HG03064 (cell line): ENCODE data around the gene TEX261.
"Not testable (repeated sequence)": the region's sequence is repeated elsewhere in the genome, so short reads cannot be mapped to it uniquely, and the experiment has no call there.

ENCODE experiments used
- ATAC-seq: cut with Tn5 transposase; IDR thresholded peaks from one replicate; pipeline ENCODE4 v1.9.1; 2021; ENCODE audit warnings: low read depth; ENCODE audit not compliant: unreplicated experiment

The TEX261 gene

DNA sequence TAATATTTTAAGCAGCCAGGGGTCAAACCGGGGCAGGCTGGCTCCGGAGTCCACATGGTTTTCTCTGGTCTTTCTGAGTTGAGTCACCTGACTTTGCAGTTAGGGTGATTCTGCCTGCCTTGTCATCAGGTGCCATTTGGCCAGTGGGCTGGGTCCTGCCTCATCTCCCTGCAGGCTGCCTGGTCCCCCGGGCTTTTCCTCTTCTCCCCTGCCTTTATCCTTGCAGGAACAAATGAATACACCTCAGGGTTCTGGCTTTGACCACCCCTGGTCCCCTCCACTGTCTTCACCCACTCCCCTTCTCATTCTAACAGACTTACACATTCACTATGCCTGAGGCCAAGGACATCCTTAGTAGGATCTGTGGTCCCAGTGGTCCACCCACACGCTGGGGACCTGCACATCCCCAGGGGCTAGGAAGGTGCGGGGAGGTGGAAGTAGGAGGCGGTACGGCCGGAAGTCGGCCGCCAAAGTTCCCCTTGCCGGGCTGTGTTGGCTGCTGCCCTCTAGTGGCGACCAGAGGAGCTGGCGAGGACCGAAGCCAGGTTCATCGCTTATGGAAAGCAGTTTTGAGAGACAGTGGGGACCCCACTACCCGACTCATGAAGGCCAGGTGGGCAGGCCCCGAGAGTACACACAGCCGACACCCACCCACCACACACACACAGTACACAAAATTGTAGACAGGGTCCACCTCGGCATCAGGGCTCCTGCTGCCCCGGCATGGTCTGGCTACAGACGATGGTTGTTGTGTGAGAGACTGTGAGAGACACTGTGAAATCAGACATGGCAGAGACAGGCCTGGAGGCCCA is 6.3 kb upstream of the TEX261 start:
- peak; percentile 87 for ATAC-seq

DNA sequence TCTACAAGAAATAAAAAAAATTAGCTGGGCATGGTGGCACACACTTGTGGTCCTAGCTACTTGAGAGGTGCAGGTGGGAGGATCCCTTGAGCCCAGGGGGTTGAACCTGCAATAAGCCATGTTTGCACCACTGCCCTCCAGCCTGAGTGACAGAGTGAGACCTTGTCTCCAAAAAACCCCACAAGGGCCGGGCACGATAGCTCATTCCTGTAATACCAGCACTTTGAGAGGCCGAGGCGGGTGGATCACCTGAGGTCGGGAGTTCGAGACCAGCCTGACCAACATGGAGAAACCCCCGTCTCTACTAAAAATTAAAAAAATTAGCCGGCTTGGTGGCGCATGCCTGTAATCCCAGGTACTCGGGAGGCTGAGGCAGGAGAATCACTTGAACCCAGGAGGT is 5.3 kb upstream of the TEX261 start:
- not testable (repeated sequence) for ATAC-seq

DNA sequence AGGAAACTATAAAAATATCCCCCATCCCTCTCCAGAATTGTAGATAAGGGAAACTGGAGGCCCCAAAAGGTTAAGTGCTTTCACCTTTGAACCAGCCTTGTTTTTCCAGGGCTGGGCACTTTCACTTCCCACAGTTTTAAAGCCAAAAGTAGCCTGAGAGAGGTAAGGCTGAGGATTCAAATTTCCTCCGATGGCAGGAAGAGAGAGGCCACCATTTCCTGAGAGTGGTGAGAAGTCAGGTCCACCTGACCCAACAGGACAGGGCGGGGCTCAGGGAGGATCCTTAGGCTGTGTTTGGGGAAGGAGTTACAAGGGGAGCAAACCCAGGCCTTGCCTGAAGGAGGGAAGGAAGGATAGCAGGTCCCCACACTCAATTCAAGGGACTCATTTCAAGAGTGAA is 4.7 kb upstream of the TEX261 start:
- ATAC-seq: no peak

DNA sequence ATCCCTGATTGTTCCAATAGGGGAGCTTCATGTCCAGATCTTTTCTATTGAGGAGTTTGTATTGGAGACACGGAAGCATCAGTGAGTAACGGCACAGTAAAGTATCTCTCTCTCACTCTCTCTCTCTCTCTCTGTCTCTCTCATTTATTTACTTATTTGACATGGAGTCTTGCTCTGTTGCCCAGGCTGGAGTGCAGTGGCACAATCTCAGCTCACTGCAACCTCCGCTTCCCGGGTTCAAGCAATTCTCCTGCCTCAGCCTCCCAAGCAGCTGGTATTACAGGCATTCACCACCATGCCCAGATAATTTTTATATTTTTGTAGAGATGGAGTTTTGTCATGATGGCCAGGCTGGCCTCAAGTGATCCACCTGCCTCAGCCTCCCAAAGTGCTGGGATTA is 4.2 kb upstream of the TEX261 start:
- not testable (repeated sequence) for ATAC-seq

DNA sequence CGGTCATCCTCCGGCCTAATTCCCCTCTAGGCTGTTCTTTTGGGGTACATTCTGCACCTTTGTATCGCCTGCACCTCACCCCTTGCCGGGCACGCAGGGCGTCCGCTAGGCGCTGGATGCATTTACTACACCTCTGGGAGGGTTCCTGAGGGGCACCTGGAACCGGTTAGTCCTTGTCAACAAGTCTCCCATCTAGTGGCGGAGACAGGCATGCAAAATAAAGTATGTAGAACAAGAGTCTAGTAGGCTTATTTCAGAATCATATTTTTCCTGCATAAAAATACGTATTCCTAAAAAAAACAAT is 705 bp upstream of the TEX261 start:
- peak; percentile 38 for ATAC-seq

DNA sequence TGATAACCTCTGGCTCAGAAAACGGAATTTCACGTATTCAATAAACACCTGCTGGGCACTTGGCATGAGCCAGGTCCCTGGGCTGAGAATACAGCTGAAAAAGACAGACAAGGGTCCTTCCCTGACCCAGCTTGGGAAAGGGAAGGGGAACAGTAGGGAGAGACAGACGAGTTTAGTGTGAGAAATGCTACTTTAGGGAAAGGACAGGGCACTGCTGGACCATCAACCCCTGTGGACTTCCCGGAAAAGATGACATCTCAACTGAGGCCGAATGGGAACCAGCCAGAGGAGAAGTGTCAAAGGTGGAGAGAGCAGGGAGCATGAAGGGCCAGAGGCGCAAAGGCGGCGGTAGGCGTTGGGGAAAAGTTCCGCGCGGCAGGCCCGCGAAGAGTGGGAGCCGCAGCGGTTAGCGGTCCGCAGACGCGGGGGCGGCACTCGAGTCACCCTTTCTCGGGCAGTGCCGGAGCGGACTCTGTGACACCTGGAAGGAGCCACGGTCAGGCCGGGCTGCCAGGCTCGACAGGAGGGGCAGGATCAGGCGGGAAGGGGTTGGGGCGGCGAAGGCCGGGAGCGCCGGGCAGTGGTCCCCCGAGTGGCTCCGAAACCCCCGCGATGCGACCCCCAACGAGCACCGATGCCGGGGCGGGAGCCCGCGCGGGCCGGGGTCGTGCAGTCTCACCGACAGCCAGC is 519 bp downstream of the TEX261 start:
- peak; percentile 25 for ATAC-seq

DNA sequence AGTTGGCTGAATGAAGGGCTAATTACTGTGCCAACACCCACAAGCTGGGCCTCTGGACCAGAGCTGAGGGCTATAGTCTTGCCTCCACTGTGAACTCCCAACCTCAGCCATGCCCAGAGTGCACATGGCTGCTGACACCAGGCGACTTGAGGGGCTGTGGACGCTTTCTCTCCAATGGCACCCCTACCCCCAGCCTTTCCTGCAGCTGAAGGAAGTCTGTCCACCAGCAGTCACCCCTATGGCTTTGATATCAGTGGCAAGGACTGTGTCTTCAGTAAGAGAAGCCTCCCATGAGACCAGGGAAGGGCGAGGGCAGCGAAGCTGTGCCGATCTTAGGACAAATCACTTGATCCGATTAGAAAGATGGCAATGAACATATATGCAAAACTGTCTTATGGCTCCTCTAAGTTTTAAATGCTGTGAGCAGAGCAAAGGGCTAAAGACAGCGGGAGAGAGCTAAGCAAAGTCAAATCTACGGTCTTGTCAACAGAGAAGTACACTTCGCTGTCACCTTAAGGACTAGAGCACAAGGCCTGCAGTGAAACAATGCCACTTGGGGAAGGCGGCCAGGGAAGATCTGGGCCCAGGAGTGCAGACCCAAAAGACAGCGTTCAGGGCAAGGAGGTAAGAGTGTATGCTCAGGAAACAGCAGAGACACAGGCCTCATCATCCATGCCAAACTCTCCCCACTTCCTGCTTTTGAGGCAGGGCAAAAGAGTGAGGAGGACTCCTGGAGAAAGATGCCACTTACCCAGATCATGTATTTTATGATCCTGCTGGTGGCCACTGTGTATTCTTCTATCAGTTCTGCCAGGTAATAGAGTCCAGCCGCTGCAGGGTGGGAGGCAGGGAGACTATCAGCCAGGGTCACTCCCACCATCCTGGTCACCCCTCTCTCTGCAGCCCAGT is 1.5 kb downstream of the TEX261 start:
- no peak for ATAC-seq

DNA sequence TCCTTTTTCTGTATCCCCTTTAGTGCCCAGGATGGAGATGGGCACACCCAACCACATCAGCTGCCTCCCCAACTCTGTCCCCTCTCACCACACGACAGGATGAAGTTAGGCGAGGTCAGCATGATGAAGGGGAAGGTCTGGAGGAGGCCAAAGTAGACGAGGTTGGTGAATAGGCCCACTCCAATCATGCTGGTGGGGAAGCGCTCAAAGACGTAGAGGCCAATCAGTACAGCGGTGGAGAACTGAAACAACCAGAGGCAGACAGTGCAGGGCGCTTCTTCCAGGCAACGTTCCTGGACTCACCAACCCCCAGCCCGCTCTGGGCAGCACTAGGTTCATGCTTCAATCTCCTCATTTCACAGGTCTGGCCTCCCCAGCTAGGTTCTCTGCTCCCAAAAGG is 2.9 kb downstream of the TEX261 start:
- no peak for ATAC-seq

DNA sequence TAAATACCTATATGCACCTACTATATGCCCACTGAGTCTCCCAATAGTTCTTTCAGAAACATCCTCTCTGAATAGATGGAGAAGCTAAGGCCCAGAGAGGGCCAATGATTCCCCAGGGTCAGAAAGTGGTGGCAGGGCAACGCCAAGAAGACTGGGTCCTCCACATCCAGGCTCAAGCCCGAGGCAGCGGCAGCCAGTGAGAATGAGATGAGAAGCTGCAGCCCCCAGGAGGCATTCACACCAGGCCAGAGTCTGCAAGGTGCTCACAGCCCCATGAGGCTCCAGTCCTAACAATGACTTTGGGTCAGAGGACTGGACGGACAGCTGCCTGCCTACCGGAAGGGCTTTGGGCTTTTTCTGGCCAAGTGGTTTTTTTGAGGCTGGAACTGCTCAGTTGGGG is 3.5 kb downstream of the TEX261 start:
- ATAC-seq: no peak

DNA sequence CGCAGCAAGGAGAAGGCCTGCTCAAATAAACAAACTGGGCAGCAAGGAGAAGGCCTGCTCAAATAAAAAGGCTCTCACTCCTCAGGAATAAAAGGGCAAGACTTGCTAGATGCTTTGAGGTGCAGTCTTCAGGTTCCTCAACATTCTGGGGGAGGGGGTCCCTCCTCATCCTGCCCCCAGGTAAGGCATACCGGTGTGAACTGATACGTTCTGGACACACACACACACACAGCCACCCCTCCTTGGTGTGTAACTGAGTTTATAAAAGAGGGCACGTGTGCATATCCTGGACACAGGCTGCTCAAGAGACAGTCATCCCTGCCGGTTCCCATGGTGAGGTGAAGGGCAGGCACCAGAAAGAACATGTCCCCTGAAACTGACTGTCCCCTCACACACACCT is 4.5 kb downstream of the TEX261 start:
- ATAC-seq: no peak

DNA sequence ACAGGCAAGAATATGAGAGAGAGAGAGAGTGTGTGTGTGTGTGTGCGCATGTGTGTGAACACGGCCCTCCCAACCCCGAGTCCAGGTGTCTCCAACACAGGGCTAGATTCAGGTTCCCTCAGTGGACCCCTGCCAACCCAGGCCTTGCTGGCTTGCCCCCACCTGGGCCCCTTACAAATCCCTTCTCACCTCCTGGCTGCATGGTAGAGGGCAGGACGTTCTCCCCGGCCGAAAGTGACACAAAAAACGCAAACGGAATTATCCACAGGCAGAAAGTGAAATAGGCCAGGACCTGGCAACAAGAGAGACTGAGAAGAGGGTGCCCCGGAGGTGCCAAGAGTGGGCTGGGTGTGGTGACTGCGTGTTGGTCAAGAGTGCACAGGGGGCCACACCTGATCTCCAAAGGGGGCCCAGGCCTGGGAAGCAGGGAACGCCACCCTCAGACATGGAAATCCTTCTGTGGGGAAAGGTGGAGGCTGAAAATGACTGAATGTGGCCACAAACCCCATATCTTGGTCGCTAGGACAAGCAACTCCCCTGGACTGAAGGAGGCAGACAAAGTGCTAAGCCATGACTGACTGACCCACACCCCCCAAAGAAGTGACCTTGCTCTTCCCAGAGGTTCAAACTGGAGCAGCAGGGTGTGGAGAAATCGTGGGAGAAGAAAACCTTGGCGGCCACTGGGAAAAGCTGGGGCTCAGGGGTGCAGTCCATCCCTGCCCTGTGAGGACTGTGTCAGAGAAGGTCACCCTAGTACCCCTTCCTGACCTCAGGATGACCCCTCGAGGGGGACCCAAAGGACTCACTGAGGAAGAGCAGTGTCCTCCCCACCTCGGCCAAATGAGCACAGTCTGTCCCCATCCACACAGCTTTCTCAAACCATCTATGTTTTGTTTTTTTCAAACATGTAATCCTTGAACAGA is 5.7 kb downstream of the TEX261 start:
- ATAC-seq: no peak

DNA sequence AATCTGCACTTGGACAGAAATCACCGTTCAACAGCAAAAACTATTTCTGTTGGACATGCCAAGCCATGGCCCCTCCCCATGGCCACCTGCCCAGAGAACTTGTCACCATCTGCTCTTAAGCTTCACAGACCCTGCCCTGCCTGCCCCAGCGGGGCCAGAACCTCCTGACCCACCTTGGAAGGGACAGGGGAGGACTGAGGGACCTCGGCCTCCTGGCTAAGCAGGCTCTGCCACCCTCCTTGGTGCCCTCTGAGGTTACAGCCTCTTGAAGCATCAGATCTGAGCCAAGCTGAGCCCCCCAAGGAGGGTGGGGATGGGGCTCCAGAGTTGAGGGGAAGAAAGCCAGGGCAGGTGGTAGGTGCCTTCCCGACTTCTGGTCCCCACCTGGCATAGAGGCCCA is 6.5 kb downstream of the TEX261 start:
- ATAC-seq: no peak

DNA sequence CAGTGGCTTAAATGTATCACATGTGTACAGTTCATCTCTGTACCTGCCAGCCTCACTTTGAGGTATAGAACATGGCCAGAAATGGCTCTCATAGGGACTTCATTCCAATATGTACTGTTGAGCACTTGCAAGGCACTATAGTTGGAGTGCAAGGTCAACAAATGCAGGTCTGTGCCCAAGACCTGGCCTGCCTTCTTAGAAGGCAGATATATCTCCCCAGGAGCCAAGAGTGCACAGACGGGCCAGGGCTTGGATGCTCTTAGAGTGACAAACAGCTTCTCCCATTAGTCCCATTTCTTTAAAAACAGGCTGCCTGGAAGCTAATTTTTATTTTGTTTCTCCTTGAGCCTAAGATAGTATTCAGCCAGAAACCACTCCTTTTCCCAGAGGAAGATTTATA is 7.3 kb downstream of the TEX261 start:
- no peak for ATAC-seq

DNA sequence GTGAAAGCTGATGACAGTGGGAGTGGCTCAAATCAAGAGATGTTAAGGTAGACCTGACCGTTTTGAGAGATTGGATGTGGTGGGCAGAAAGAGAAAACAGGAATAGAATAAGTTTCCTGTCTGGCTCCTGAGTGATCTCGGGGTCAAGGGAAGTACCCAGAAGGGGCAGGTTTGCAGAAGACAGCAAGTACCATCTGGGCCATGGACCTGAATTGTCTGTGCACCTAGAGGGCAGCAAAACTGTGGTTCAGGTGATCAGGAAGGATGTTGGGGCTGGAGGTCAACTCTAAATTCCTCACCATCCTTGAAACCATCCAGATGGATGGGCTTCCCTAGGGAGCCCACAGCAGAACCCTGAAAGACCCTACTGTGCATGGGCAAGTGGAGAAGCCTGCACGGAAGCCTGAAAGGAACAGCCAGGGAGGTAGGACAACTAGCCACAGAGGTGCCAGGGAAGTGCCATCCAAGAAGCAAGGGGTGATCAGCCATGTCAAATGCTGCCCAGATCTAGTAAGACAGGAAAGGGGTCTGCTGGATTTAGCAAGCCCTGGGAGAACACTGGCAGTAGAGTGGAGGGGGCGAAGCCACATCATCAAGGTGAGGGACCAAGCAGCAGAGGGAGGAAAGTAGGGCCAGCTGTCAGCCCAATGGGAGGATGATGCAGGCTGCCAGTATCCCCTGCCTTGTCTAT is 8.0 kb downstream of the TEX261 start:
- no peak for ATAC-seq

DNA sequence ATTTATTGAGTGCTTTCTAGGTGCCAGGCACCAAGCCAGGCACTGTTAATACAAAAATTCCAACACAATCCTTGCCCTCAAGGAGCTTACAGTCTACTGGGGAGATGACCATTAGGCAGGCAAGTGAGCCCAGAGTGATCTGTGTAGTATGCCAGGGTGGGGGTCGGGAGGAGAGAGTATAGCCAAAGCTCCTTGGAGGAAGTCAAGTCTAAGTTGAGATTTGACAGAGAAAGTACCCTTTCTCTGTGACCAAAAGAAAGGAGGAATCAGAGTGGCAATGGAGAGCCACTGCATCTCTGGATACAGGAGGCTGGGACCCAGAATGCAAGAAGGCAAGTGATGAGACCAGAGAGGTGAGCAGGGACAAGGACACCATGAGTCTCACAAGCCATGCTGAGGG is 8.7 kb downstream of the TEX261 start:
- no peak for ATAC-seq

DNA sequence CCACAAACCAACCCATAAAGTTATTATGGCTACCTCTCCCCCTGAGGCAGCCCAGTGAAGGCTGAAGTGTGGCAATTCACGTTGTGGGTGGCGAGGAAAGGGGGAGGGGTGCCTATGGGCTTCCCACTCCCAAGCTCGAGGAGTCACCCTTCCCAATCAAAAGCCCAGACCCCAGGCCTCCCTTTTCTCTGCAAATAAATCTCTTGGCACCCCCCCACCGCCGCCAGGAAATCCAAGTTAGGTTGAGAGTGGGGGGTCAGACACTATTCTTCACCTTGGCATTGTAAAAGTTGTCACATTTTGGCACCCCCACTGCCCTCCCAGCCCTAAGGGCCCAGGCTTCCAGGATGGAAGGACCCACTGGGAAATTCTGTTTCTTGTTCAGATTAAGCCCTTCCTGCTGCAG is 9.4 kb downstream of the TEX261 start:
- no peak for ATAC-seq

DNA sequence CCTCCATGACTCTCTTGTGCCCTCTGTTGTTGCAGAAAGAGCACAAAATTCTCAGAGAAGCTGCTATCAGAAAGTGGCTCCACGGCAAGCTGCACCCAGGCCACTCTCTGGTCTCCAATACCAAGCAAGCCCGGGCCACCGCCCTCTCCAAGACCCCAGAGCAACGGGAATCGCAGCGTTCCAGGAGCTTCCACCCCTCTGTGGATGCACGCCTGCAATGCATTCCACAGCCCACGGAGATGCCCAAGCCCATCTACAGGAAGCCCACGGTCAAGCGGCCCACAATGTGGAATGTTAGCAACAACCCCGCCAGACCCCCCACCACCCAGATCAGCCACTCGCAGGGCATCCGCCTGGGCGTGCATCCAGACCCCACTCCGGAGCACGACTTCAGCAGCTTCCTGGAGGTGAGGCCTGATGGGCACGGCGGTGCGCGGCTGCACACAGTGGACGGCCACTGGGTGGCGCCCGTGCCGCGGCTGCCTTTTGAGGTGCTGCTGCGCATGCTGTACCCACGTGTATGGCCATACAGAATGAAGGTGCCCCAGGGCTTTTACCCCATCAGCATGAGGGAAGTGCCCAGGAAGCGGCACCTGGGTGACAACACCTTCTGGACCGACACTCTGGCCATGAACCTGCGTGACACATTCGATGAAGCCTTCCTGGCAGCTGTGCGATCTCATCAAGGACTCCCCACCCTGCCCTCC is 9.9 kb downstream of the TEX261 start:
- ATAC-seq: no peak

DNA sequence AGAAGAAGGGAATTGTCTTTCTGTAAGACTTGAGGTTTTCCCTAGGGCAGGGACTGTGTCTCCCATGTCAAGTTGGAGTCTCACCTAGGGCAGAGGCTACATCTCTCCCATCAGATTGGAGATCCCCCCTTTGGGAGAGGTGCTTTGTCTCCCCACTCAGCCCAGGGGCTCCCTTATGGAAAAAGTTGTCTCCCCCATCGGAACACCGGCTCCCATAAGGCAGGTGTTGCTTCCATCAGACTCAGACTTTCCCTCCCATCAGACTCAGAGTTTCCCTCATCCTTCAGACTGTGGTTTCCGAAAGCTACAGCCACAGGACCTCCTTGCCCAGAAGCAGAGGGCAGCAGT is 10.5 kb downstream of the TEX261 start:
- ATAC-seq: no peak

DNA sequence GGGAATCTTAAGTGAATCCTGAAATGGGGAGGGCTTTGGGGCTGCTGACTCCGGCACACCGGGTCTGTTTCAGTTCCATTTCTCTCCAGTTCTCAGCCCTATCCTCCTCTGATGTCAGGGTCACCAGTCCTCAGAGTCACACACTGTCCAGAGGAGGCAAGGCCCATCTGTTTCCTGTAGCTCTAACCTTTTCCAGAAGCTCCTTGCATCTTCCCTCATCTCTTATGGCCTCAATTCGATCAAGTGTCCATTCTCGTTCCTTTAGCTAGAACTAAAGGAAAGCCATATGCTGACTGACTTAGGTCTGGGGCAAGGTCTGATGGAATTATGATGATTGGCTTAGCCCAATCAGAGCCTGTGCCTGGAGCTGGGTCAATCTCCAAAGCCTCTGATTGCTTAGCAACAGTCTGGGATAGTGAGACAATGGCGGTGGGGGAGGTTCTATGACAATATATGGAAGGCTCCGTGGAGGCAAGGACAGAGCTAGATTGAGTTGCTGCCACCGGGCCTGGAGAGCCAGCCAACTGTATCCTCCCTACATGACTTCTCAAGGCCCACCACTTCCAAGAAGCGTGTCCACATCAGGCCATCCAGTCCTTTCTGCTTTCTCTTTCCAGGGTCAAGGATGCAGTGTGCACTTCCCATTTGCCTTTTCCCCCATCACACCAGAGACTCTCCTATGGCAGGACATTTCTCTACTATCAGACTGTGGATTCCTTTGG is 11.0 kb downstream of the TEX261 start:
- ATAC-seq: no peak
